ENCODE data around the gene DMGDH. TPM values are rescaled to one million over a fixed set of nuclear protein-coding genes. Genes with fewer than 3 reads are reported as not detected.

DMGDH gene
- total and polyA plus RNA-seq, 2 donors (not counting 1 experiment from before 2014, with no cell fraction given) = 0.47 to 0.63 TPM

DNA sequence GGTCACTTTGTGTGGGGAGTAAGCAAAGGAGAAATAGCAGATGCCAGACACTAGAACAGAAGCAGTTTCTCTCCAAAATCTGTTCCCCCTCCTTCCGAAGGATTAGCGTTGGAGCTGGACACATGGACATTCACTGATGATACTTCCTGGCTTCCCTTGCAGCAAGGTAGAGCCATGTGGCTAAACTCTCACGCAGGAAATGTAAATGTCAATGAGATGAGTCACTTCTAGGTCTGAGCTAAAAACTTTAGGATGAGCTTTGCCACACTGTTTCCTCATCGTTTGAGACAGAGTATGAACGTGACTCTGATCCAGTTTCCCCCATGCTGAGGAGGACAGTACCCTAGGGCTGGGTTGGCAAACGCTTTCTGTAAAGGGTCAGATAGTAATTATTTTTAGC lies 5.2 kb upstream of the DMGDH start:
- ChIA-PET CTCF (interaction anchor here (0.7 kb wide), 2 partner anchors 9 to 32 kb away, joined by 3 read pairs; no protein-coding TSS in a partner anchor), POLR2A (no interaction called here)
- Mint-ChIP-seq H3K27ac (no peak overlapping the region), H3K4me3 (no peak overlapping the region), H3K4me1 (no peaks in the 10 kb centered on the region), H3K27me3 (peaks cover 25% of the 10 kb centered on the region), H3K9me3 (ENCODE audit: insufficient read depth) (no peaks in the 10 kb centered on the region)
- Histone ChIP-seq H3K27ac (ENCODE audit: low read length in 2 of 2) (no peak overlapping the region), H3K36me3 (replicated peaks in 1 of 2; ENCODE audit: control extremely low read depth in 1 of 2, control insufficient read depth in 1 of 2, extremely low read depth in 1 of 2, insufficient read depth in 2 of 2, low read length in 1 of 2) (no peaks in the 10 kb centered on the region), H3K4me3 (ENCODE audit: control extremely low read depth in 1 of 5, extremely low read depth in 1 of 5, insufficient read depth in 1 of 5, low read depth in 2 of 5, low read length in 4 of 5) (no peak overlapping the region), H3K79me2 (ENCODE audit: control insufficient read depth, insufficient read depth, low read length) (no peaks in the 10 kb centered on the region), H3K27me3 (replicated peaks in 1 of 4; ENCODE audit: control extremely low read depth in 1 of 4, control insufficient read depth in 3 of 4, insufficient read depth in 4 of 4, low read length in 3 of 4) (peaks cover 0 to 16% (median 6%) of the 10 kb centered on the region in 4 experiments), H3K4me1 (ENCODE audit: control insufficient read depth in 2 of 2, insufficient read depth in 2 of 2, low read length in 2 of 2) (no peaks in the 10 kb centered on the region), H4K20me1 (ENCODE audit: control insufficient read depth, insufficient read depth, low read length, poor library complexity, severe bottlenecking) (no peaks in the 10 kb centered on the region), H3K9me3 (ENCODE audit: control extremely low read depth in 1 of 3, control insufficient read depth in 2 of 3, insufficient read depth in 1 of 3, low read length in 2 of 3) (peaks cover 0 to 10% (median 0%) of the 10 kb centered on the region in 3 donors), H3K4me2 (replicated peaks; ENCODE audit: low read depth, low read length, poor library complexity, severe bottlenecking) (no peak overlapping the region), H3K9ac (ENCODE audit: low read length) (no peak overlapping the region), H2AFZ (ENCODE audit: insufficient read depth, low read depth, low read length, poor library complexity, severe bottlenecking) (no peak overlapping the region)
- no peak for TF ChIP-seq EZH2 (IDR thresholded peaks at IDR 0.05; ENCODE audit: borderline replicate concordance, insufficient read depth, low read depth, low read length, poor library complexity, severe bottlenecking)
- TF ChIP-seq, protein P1, sequence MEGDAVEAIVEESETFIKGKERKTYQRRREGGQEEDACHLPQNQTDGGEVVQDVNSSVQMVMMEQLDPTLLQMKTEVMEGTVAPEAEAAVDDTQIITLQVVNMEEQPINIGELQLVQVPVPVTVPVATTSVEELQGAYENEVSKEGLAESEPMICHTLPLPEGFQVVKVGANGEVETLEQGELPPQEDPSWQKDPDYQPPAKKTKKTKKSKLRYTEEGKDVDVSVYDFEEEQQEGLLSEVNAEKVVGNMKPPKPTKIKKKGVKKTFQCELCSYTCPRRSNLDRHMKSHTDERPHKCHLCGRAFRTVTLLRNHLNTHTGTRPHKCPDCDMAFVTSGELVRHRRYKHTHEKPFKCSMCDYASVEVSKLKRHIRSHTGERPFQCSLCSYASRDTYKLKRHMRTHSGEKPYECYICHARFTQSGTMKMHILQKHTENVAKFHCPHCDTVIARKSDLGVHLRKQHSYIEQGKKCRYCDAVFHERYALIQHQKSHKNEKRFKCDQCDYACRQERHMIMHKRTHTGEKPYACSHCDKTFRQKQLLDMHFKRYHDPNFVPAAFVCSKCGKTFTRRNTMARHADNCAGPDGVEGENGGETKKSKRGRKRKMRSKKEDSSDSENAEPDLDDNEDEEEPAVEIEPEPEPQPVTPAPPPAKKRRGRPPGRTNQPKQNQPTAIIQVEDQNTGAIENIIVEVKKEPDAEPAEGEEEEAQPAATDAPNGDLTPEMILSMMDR (IDR thresholded peaks at IDR 0.05) = no peak
- DNase-seq (no peak), ATAC-seq (ENCODE audit: low read depth) (no peak)
- intact Hi-C loops (cut with micrococcal nuclease) = no loop called here
- WGBS (ENCODE audit: insufficient coverage) = 88% methylated on average over 5 of the region's 6 CpGs

DNA sequence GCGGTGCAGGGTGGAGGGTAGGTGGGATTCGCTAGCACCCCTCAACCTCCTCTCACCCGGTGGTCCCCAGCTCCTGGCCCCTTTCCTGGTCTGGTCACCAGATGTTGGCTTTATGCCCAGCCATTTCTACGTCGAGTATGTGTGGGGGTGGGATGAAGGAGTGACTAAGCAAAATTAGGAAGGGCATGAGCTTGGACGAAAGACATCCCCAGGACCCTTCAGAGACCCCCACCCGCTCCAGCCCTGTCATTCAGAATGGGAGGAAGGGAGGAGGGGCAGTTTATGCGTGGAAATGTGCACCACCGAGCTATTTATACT lies 835 bp upstream of the DMGDH start:
- no CpG with 5 or more reads among the region's 9 CpGs for WGBS (ENCODE audit: insufficient coverage)
- Mint-ChIP-seq H3K9me3 (ENCODE audit: insufficient read depth) (no peaks in the 10 kb centered on the region), H3K4me3 (no peak overlapping the region), H3K4me1 (no peaks in the 10 kb centered on the region), H3K27me3 (peaks cover 33% of the 10 kb centered on the region), H3K27ac (no peak overlapping the region)
- TF ChIP-seq, protein P1 (IDR thresholded peaks at IDR 0.05) = no peak
- TF ChIP-seq EZH2 (IDR thresholded peaks at IDR 0.05; ENCODE audit: borderline replicate concordance, insufficient read depth, low read depth, low read length, poor library complexity, severe bottlenecking) = no peak
- ChIA-PET POLR2A (no interaction called here), CTCF (no interaction called here)
- ATAC-seq (ENCODE audit: low read depth) = no peak
- intact Hi-C loops (cut with micrococcal nuclease) = no loop called here
- Histone ChIP-seq H3K9me3 (ENCODE audit: control extremely low read depth in 1 of 3, control insufficient read depth in 2 of 3, insufficient read depth in 1 of 3, low read length in 2 of 3) (peaks cover 0 to 11% (median 0%) of the 10 kb centered on the region in 3 donors), H3K36me3 (replicated peaks in 1 of 2; ENCODE audit: control extremely low read depth in 1 of 2, control insufficient read depth in 1 of 2, extremely low read depth in 1 of 2, insufficient read depth in 2 of 2, low read length in 1 of 2) (no peaks in the 10 kb centered on the region), H3K79me2 (ENCODE audit: control insufficient read depth, insufficient read depth, low read length) (no peaks in the 10 kb centered on the region), H3K4me1 (ENCODE audit: control insufficient read depth in 2 of 2, insufficient read depth in 2 of 2, low read length in 2 of 2) (no peaks in the 10 kb centered on the region), H3K27me3 (replicated peaks in 1 of 4; ENCODE audit: control extremely low read depth in 1 of 4, control insufficient read depth in 3 of 4, insufficient read depth in 4 of 4, low read length in 3 of 4) (peaks cover 0 to 21% (median 15%) of the 10 kb centered on the region in 4 experiments), H3K4me2 (replicated peaks; ENCODE audit: low read depth, low read length, poor library complexity, severe bottlenecking) (no peak overlapping the region), H3K27ac (ENCODE audit: low read length in 2 of 2) (no peak overlapping the region), H2AFZ (ENCODE audit: insufficient read depth, low read depth, low read length, poor library complexity, severe bottlenecking) (no peak overlapping the region), H4K20me1 (ENCODE audit: control insufficient read depth, insufficient read depth, low read length, poor library complexity, severe bottlenecking) (no peaks in the 10 kb centered on the region), H3K4me3 (ENCODE audit: control extremely low read depth in 1 of 5, extremely low read depth in 1 of 5, insufficient read depth in 1 of 5, low read depth in 2 of 5, low read length in 4 of 5) (no peak overlapping the region), H3K9ac (ENCODE audit: low read length) (no peak overlapping the region)
- DNase-seq = no peak
